ENCODE measurements around the gene KLHL10.

Gene KLHL10

DNA sequence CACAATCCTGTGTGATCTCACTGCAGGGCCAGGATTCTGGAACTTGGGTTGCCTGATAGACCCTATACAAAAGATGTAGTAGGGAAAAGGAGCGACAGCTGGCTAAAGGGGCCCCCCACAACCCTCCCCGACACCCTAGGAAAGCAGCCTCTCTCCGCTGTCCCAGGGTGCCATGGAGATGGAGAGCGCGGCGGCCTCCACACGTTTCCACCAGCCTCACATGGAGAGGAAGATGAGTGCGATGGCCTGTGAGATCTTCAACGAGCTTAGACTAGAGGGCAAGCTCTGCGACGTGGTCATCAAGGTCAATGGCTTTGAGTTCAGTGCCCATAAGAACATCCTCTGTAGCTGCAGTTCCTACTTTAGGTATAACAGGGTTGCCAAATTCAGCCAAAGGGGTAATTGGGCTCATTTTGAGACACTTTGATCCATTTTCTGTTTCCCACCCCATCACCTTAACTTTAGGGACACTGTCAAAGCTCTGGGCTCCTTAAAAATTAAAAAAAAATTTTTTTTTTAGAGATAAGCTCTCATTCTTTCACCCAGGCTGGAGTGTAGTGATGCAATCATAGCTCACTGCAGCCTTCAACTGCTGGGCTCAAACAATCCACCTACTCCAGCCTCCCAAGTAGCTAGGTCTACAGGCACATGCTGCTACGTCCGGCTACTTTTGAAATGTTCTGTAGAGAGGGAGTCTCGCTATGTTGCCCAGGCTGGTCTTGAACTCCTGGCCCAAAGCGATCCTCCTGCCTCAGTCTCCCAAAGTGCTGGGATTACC lies at the start of gene KLHL10:
KLHL10 (plus strand) TSS at position 65 of the 778 bp plus-strand sequence; CDS start at position 173, 108 bp downstream.
- DNase-seq (ENCODE audit: low read depth in 2 of 2): no peak

DNA sequence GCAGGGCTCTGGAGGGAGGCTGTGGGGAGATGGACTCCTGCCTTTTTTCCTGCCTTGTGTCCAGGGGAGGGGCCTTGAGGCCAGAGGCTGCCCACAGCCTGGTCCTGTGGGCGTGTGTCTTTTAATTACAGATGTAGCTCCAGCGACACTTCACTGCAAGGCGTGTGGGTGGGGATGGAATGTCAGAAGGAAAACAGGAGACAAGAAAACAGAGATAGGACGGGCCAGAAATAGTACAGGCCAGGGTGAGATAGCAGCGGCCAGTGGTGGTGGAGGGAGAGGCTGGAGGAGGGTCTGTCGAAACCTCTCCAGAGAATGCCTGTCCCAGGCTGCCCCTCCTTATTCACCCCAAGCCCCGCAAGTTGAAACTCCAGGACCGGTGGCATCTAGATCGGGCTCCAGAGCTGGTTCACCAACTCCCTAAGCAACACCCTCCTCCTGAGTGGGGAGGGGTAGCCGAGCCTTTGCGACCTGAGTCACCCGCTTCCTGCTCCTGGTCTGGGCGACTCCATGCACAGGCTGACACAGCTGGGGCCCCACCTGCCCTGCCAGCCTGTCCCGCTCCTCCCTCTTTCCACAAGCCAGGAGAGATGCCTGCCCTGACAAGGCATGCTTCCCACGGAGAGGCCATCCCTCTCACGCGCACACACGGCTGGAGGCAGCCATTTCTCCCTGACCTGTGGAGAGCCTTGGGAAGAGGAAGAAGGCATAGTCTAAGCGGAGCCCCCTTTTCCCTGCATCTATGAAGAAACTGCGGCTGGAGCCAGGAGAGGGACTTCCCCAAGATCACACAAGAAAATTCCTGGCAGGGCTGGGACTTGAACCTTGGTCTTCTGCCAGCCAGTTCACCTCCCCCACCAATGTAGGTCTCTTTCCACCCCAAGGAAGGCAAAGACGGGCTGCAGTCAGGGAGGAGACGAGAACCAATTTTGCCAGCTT lies 44.5 kb upstream of the KLHL10 start:
- no peak for DNase-seq (ENCODE audit: low read depth in 2 of 2)

DNA sequence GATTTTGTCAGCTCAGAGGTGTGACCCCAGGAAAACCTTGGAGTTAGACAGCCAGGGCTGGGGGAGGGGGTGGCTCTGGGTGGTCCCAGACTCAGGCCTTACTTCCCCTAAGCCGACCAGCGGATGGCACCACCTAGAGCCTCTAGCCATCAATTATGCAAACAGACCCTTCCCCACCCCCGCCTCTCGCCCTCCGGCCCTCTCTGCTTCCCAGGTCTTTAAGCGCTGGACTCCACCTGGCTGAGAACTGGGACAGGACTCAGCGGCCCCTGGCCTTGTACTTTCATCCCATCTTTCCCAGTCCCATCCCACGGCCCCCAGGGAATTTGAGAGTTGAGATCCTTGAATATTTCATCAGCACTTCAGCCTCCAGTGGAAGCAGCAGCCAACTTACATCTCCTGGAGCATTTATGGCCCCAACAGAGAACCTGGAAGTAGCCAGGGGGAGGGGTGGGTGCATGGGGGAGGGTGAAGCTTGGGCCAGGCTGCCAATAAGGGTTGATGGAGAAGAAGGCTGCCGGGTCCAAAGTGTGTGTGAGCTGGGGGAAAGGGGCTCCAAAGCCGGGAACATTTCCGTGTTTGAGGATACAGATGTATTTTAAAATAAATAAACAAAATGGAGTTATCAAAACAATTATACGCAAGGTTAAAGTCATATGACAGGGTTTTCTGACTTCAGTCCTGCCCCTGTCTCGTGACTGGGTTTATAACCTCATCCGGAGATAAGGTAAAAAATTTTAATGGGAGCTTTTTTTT lies 43.7 kb upstream of the KLHL10 start:
- DNase-seq (ENCODE audit: low read depth in 2 of 2): no peak

- DNase-seq (ENCODE audit: low read depth in 2 of 2): no peak
Measured at GRCh38 chr17:41794540-41794975, 43.1 kb upstream of the KLHL10 start.

- DNase-seq (ENCODE audit: low read depth in 2 of 2): no peak
Measured at GRCh38 chr17:41796121-41796895, 41.3 kb upstream of the KLHL10 start.

DNA sequence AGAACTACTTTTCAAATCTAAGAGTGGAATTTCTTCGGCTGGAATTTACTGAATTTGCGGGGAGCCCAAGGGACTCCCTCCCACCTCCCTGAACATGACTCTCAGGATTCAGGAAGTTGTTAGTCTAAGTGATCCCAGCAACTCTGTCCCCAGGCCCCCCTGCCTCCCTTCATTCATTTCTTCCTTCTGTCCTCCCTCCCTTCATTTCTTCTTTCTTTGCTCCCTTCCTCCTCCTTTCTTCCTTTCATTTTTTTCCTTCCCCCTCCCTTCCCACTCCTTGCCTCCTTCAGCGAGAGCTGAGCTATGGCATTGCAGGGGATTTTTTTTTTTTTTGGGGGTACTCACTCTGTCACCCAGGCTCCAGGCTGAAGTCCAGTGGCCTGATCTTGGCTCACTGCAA lies 40.2 kb upstream of the KLHL10 start:
- no peak for DNase-seq (ENCODE audit: low read depth in 2 of 2)

- DNase-seq (ENCODE audit: low read depth in 2 of 2): no peak
Measured at GRCh38 chr17:41799366-41799765, 38.3 kb upstream of the KLHL10 start.

DNA sequence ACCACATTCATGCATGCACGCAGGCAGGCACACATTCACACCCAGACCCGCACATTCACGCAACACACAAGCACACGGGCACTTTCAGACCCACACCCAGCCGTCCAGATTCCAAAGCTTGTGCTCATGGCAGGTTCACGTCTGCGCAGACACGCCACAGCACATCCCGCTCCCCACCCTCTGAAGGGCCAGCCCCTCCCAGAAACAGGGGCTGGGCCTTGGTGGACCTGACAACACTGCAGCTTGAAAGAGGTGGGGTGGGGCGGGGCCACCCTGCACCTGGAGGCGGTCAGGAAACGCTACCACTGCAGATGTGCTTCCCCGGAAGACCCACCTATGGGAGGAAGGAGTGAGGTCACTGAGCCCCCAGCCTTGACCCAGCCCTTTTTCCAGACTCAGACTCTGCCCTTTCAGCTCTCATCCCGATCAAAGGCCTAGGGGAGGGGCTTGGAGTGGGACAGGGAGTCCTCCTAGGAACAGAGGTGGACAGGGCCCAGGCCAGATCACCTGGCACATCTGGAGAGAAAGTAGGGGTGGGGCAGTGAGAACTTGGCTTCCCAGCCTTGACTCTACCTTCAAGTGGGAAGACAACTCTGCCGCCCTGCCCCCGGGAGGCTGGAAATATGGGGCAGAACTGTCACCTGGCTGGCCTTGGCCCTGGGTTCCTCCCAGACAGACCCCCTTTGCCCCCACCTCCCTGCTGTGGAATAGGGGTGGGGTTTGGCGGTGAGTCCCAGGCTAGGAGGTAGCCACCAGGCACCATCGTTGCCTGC lies 36.8 kb upstream of the KLHL10 start:
- DNase-seq (ENCODE audit: low read depth in 2 of 2): no peak

- DNase-seq (ENCODE audit: low read depth in 2 of 2): peak; percentile 42 to 54
Measured at GRCh38 chr17:41801374-41802271, 36.0 kb upstream of the KLHL10 start.

DNA sequence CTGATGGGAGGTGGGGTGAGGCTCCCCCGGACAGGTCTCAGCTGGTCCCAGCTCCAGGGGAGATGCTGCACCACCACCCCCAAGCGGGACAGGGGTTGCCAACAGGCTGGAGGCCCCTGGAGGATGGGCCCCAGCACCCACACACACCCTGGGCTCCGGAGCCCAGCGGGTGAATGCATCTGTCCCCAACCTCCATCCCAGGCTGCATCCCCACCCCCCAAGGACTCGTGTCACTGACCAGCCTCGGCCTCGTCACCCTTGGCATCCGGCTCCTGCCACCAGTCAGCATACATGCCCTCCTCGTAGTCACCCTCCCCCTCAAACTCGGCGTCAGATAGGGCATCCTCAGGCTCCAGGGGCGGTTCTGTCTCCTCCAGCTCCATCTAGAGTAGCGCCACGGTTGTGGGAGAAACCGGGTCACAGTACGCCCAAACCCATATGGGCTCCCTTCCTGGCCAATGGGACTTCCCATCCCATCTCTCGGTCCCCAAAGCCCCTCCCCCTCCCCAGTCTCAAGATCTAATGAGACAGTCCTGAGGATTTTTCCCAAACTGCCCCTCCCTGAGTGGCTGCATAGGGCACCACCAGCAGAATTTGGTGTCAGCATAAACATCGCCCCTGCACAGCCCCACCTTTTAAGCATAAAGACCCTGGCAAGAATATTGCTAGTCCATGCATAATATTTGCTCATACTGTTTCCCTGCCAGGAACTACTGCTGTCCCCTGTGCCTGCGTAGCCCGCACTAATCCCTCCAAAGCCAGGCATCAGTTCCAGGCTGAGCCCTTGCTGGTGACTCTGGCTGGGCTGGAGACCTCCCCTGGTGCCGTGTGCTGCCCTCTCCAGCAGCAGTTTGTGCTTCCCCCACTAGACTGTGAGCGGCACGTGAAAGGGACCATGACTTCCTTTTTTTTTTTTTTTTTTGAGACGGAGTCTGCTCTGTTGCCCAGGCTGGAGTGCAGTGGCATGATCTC lies 34.3 kb upstream of the KLHL10 start:
- no peak for DNase-seq (ENCODE audit: low read depth in 2 of 2)

DNA sequence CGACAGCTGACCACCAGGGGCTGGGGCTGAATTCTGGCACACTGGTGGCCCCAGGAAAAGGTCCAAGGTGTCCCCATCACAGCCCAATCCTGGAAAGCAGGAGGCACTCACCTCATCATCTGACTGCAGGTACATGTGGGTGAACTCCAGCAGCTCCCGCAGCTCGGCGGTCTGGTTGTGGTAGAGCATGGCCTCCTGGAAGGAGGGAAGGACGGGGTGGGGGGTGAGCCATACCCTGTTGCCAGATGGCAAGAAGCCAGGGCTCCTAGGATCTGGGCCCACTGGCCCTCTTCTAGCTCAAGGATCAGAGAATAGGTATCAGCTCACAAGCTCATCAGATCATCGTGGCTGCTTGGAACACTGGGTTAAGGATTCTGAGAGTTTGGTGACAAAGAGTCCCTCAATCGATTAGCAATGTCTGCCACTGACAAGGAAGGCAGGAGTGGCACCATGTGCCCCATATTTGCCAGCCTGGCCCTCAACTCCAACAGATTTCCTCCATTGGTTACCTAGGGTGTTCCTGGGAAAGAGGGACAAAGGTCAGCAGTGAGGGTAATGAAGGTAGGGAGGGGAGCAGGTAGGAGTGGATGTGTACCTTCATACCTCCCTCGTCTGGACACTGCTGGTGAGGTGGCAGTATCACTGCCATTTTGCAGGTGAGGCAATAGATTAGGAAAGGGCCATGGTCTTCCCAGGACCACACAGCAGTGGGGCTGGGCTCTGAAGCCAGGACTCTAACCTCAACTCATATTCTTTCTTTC lies 30.8 kb upstream of the KLHL10 start:
- no peak for DNase-seq (ENCODE audit: low read depth in 2 of 2)

GRCh38 chr17:41810659-41811548 lies 26.7 kb upstream of the KLHL10 start:
- DNase-seq (ENCODE audit: low read depth in 2 of 2): no peak

DNA sequence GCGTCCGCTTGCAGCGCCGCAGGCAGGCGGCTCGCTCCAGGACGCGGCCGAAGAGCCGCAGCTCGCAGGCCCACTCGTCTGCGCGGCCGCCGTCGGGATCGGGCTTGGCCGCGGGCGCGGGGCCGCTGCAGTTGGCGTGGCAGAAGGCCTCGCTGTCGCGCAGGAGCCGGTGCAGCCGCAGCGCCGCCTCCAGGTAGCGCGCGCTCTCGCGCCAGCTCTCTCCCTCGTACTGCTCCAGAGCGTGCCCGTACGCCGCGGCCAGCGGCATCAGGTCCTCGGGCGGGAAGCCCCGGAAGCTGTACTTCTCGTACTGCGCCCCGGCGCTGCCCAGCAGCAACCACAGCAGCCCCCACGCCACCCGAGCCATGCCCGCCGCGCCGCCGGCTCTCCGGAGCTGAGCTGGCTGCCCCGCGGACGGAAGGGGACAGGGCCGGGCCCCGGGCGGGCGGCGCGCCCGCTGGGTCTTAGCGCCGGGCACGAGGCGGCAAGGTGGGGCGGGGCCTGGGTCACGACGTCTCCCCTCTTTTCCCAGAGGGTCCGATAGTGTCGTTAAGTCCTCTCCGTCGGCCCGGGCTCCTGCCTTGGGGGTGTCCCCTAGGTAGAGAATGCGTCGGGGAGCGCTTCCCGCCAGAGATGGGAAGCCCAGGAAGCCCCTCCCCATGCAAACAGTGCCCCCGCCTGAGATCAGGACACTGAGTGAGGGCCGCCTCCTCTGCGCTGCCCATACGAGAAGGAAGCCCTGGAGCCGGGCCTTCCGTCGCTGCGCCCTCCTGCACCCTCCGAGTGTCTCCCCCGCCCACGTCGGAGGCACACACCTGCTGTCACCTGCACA lies 25.9 kb upstream of the KLHL10 start, which contains the start of gene P3H4:
P3H4 (minus strand) TSS at position 401 of the 832 bp plus-strand sequence; CDS start at position 367, 34 bp downstream.
- peak; percentile 25 to 57 for DNase-seq (ENCODE audit: low read depth in 2 of 2)

DNA sequence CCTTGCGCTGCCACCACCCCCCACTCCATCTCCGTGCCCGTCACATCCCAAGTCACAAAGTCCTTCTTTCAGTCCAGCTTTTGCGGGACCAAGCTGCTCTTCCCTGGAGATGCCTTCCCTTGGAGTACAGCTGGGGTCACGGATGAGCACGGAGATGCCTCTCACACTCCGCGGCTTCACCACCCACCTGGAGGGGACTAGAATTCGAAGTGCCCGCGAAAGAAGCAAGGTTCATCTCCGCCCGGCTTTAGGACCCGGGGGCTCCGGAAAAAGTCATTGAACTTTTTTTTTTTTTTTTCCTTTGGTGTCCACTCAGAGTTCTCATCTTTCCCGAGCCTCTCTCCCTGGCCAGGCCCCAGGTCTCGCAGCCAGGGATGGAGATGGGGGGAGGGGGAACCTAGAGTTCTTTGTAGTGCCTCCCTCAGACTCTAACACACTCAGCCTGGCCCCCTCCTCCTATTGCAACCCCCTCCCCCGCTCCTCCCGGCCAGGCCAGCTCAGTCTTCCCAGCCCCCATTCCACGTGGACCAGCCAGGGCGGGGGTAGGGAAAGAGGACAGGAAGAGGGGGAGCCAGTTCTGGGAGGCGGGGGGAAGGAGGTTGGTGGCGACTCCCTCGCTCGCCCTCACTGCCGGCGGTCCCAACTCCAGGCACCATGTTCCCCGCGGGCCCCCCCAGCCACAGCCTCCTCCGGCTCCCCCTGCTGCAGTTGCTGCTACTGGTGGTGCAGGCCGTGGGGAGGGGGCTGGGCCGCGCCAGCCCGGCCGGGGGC lies 25.1 kb upstream of the KLHL10 start, which contains the start of gene FKBP10:
FKBP10 (plus strand) TSS at position 624 of the 771 bp plus-strand sequence; CDS start at position 655, 31 bp downstream.
- peak in 1 of 2 donors; percentile 7 for DNase-seq (ENCODE audit: low read depth in 2 of 2)
